OCI-LY1 (cell line): Measurements from ENCODE around the gene MESD.

Experiments
- H2AFZ ChIP-seq: fragments of 200-600 bp; sonication (generic), shearing (Covaris generic); 2 replicates; pipeline ENCODE4 v1.6.0; 2014; ENCODE audit warnings: antibody characterized with exemption, mild to moderate bottlenecking, low read length
- H3F3A ChIP-seq: fragments of 200-600 bp; sonication (generic), shearing (Covaris generic); 2 replicates; pipeline ENCODE4 v1.6.0; 2014; ENCODE audit warnings: mild to moderate bottlenecking, antibody characterized with exemption, low read length, moderate library complexity; ENCODE audit not compliant: insufficient read depth
- H3K27ac ChIP-seq: fragments of 200-600 bp; sonication (generic); 2 replicates; pipeline ENCODE4 v1.5.1; 2014; ENCODE audit warnings: low read length, mixed run types, mild to moderate bottlenecking, low read depth; ENCODE audit not compliant: poor library complexity, severe bottlenecking
- H3K27me3 ChIP-seq: fragments of 200-600 bp; sonication (generic); 2 replicates; pipeline ENCODE4 v1.6.0; 2014; ENCODE audit warnings: antibody characterized with exemption, mild to moderate bottlenecking, low read length, moderate library complexity; ENCODE audit not compliant: insufficient read depth
- H3K36me3 ChIP-seq: fragments of 200-600 bp; sonication (generic); 2 replicates; pipeline ENCODE4 v1.6.1; 2014; ENCODE audit warnings: mild to moderate bottlenecking, antibody characterized with exemption, low read length, moderate library complexity, mixed read lengths; ENCODE audit not compliant: insufficient read depth
- H3K4me1 ChIP-seq: fragments of 200-600 bp; sonication (generic); 2 replicates; pipeline ENCODE4 v1.5.1; 2014; ENCODE audit warnings: mild to moderate bottlenecking, low read length, moderate library complexity; ENCODE audit not compliant: insufficient read depth, severe bottlenecking
- H3K4me2 ChIP-seq: fragments of 200-600 bp; sonication (generic), shearing (Covaris generic); 2 replicates; pipeline ENCODE4 v1.6.1; 2014; ENCODE audit warnings: low read length
- H3K4me3 ChIP-seq: fragments of 200-600 bp; sonication (generic); 2 replicates; pipeline ENCODE4 v1.5.1; 2014; ENCODE audit warnings: low read length, low read depth, mild to moderate bottlenecking, mixed read lengths; ENCODE audit not compliant: poor library complexity, severe bottlenecking
- H3K79me2 ChIP-seq: fragments of 200-600 bp; shearing (Covaris generic); 2 replicates; pipeline ENCODE4 v1.6.1; 2016; ENCODE audit warnings: mixed run types, low read length, mixed read lengths; ENCODE audit not compliant: insufficient read depth
- H3K9ac ChIP-seq: fragments of 200-600 bp; sonication (generic), shearing (Covaris generic); 2 replicates; pipeline ENCODE4 v1.6.1; 2014; ENCODE audit warnings: mild to moderate bottlenecking, low read length, mixed read lengths
- H3K9me2 ChIP-seq: fragments of 200-600 bp; sonication (generic), shearing (Covaris generic); 2 replicates; pipeline ENCODE4 v1.6.1; 2014; ENCODE audit warnings: low read depth, mild to moderate bottlenecking, low read length, mixed read lengths
- H3K9me3 ChIP-seq: fragments of 200-600 bp; shearing (Covaris generic); 2 replicates; pipeline ENCODE4 v1.6.1; 2014; ENCODE audit warnings: low read length, mixed read lengths
- H4K20me1 ChIP-seq: fragments of 200-600 bp; sonication (generic), shearing (Covaris generic); 2 replicates; pipeline ENCODE4 v1.6.0; 2016; ENCODE audit warnings: mild to moderate bottlenecking, low read length; ENCODE audit not compliant: insufficient read depth
- CTCF ChIP-seq: fragments of 200-600 bp; sonication (generic), shearing (Covaris generic); IDR thresholded peaks from 2 replicates; pipeline ENCODE4 v1.5.1; 2017; ENCODE audit warnings: mild to moderate bottlenecking, antibody characterized with exemption, low read length, moderate library complexity, mixed read lengths
- EZH2 ChIP-seq: fragments of 200-600 bp; sonication (generic), shearing (Covaris generic); IDR thresholded peaks from 2 replicates; pipeline ENCODE4 v1.8.0; 2017; ENCODE audit warnings: borderline replicate concordance, mixed run types, mild to moderate bottlenecking, antibody characterized with exemption, low read length, moderate library complexity, mixed read lengths

The MESD gene

GRCh38 chr15:80971143-80971542, 18.5 kb downstream of the MESD start:
- Histone ChIP-seq H3K9me3 (no peaks in the 10 kb centered on the region), H3K27me3 (no peaks in the 10 kb centered on the region), H3K4me1 (no peaks in the 10 kb centered on the region), H3K4me3 (no peak overlapping the region), H3K27ac (no peak overlapping the region), H2AFZ (no peak overlapping the region), H3K36me3 (peaks cover 10% of the 10 kb centered on the region; the same call in 1 of the 2 replicates), H4K20me1 (no peaks in the 10 kb centered on the region), H3K4me2 (no peak overlapping the region), H3F3A (no peaks in the 10 kb centered on the region), H3K9me2 (no peaks in the 10 kb centered on the region), H3K79me2 (no peaks in the 10 kb centered on the region), H3K9ac (no peak overlapping the region)
- TF ChIP-seq CTCF (no peak), EZH2 (no peak)

DNA sequence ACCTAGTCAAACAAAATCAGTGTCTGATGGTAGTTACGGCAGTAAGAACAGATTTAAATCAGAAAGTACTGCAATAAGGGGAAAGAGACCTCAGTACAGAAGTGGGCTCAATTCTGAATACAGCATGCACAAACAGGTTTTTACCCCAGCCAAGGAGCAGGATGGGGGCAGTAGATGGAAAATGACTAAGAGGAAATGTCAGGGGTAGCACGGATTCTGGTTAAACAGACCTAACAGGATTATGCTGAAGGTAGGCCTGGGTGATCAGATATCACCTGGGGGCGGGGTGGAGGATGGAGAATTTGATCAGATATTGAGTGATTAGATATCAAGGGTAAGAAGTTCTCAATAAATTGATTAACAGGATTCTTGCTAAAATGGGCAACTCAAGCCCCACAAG, 19.0 kb downstream of the MESD start:
- no peaks in the 10 kb centered on the region for H4K20me1 ChIP-seq
- no peaks in the 10 kb centered on the region for H3K79me2 ChIP-seq
- H3F3A ChIP-seq: no peaks in the 10 kb centered on the region
- H3K4me1 ChIP-seq: no peaks in the 10 kb centered on the region
- H3K4me2 ChIP-seq: no peak overlapping the region
- TF ChIP-seq CTCF (no peak), EZH2 (no peak)
- H3K27ac ChIP-seq: no peak overlapping the region
- H3K27me3 ChIP-seq: no peaks in the 10 kb centered on the region
- no peaks in the 10 kb centered on the region for H3K9me2 ChIP-seq
- no peak overlapping the region for H3K4me3 ChIP-seq
- no peak overlapping the region for H3K9ac ChIP-seq
- no peaks in the 10 kb centered on the region for H3K9me3 ChIP-seq
- no peak overlapping the region for H2AFZ ChIP-seq
- peaks cover 10% of the 10 kb centered on the region; the same call in 1 of the 2 replicates for H3K36me3 ChIP-seq

DNA sequence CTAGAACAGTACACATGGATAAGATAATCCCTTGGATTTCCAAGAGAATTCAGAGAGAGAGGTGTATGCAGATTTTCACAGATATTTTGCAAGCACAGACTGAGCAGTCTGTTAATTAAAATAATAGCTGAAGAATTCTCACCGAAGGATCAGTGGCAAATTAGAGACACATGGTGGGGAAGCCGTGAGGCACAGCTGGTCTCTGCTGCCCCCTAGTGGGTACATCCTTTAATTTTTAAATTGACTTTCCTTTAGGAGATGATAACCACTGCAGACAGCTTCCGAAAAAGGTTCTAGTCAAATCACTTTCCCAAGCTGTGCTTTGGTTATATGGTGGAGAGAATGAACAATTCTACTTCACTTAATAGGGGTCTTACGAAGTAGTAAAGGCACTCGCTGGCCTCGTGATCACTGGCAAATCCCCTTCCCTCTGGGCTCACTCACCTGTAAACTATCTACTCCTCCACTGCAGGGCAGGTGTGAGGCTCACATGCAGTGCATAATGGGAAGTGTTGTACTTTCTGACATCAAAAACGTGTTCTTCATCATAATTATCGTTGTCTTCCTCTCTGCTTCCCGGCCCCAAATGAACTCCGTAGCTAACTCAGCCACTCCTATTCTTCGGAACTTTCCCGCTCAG, 19.5 kb downstream of the MESD start:
- H3K9me2 ChIP-seq: no peaks in the 10 kb centered on the region
- no peaks in the 10 kb centered on the region for H3F3A ChIP-seq
- TF ChIP-seq CTCF: peak; percentile 85
- TF ChIP-seq EZH2: no peak
- H3K27me3 ChIP-seq: no peaks in the 10 kb centered on the region
- H3K4me3 ChIP-seq: no peak overlapping the region
- no peaks in the 10 kb centered on the region for H3K4me1 ChIP-seq
- no peaks in the 10 kb centered on the region for H3K79me2 ChIP-seq
- peaks cover 10% of the 10 kb centered on the region; the same call in 1 of the 2 replicates for H3K36me3 ChIP-seq
- H3K9me3 ChIP-seq: no peaks in the 10 kb centered on the region
- no peak overlapping the region for H3K4me2 ChIP-seq
- H3K27ac ChIP-seq: no peak overlapping the region
- H4K20me1 ChIP-seq: no peaks in the 10 kb centered on the region
- no peak overlapping the region for H3K9ac ChIP-seq
- no peak overlapping the region for H2AFZ ChIP-seq
